ENCODE results near the gene HRCT1.
A peak's percentile ranks its signal among the peaks of the same experiment; 100 is the strongest.
"Not testable (repeated sequence)": the region's sequence is repeated elsewhere in the genome, so short reads cannot be mapped to it uniquely, and the experiment has no call there.

Gene HRCT1
- long read RNA-seq, donor 1 = 0 reads
- long read RNA-seq, donor 2, partial matches to known transcripts = 0 of 2 reads
- long read RNA-seq, donor 2, other reads (novel, unspliced or antisense) = 0 of 2 reads
- long read RNA-seq, donor 3, partial matches to known transcripts = 0 of 2 reads
- long read RNA-seq, donor 3, other reads (novel, unspliced or antisense) = 0 of 2 reads
- long read RNA-seq, donor 4, partial matches to known transcripts = 0 of 1 reads
- long read RNA-seq, donor 4, other reads (novel, unspliced or antisense) = 0 of 1 reads
- long read RNA-seq, donor 5 = 0 reads
- long read RNA-seq, donor 6 = 0 reads
- long read RNA-seq, donor 7, partial matches to known transcripts = 0 of 1 reads
- long read RNA-seq, donor 7, other reads (novel, unspliced or antisense) = 0 of 1 reads
- long read RNA-seq, donor 8 = 0 reads

- peak; percentile 47 for DNase-seq
Measured at GRCh38 chr9:35905912-35906679, at the start of gene HRCT1. Gene HRCT1 (plus strand): TSS chr9:35906202. CDS start chr9:35906288, 86 bp downstream.

GRCh38 chr9:35856206-35856605 is 49.8 kb upstream of the HRCT1 start:
- DNase-seq = no peak

- no peak for DNase-seq
Measured at GRCh38 chr9:35856882-35857281, 49.1 kb upstream of the HRCT1 start.

- no peak for DNase-seq
Measured at GRCh38 chr9:35858458-35858857, 47.5 kb upstream of the HRCT1 start.

DNA sequence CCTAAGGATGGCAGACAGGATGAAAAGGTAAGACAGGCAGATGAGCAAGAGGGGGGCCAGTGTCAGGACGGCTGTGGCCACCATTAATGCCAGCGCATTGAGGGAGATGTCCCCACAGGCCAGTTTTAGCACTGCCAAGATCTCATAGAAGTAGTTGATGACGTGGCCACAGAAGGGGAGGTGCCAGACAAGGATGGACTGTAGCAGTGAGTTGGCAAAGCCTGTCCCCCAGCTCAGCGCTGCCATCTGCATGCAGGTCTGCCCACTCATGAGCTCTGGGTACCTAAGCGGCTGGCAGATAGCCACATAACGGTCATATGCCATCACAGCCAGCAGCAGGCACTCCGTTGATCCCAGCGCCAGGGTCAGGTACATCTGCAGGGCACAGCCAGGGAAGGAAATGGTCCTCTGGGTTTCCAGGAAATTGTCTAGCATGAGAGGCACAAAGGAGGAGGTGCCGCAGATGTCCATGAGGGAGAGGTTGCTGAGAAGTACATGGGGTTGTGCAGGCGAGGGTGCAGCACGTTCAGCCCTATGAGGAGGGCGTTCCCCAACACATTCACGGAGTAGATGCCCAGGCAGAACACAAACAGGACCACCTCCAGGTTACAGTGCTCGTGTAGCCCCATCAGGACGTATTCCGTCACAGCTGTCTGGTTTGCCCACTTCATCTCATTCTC is 46.6 kb upstream of the HRCT1 start:
- DNase-seq = no peak

GRCh38 chr9:35859990-35860339 is 46.0 kb upstream of the HRCT1 start:
- DNase-seq = no peak

- no peak for DNase-seq
Measured at GRCh38 chr9:35861161-35861897, 44.7 kb upstream of the HRCT1 start.

DNA sequence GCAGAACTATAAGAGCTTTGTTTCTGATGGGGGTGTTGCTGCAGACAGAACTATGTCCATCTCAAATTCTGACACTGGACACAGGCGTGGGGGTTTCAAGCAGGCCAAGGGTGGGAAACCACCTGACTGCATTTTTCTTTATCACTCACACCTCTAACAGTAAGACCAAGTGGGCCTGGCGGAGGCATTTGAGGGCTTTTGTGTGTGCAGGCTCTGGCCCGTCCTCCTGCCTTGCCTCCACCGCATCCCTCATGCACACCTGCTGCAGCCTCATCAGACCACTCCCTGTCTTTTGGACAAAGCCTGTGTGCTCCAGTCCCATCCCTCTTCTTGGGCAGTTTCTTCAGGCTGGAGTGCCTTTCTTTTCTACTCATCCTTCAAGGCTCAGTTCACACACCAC is 43.7 kb upstream of the HRCT1 start:
- DNase-seq = no peak

- no peak for DNase-seq
Measured at GRCh38 chr9:35863583-35863982, 42.4 kb upstream of the HRCT1 start.

DNA sequence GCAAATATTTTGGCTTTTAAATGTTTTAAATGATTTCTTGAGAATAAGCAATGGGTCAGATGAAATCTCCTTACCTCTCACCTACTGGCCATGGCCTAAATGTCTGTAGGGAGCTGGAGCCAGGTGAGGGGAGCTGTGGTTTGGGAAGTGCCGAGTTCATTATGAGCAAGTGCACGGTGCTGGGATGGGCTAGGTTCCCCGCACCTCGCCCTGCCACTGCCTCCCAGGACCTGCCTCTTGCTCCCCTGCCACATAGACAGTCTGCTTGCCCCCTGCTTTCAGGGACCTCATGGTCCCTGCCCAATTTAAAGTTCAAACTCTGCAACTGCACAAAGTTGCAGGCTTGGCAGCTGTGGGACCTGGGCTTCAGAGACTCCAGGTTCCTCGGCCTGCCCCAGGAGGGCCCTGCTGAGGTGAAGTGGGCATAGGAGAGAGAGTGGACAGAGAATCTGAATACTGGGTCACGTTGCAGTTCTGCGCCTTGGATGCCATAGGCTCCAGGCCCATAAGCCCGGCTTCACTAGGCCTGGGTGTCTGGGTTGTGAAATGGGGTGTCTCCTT is 41.2 kb upstream of the HRCT1 start:
- DNase-seq = no peak

DNA sequence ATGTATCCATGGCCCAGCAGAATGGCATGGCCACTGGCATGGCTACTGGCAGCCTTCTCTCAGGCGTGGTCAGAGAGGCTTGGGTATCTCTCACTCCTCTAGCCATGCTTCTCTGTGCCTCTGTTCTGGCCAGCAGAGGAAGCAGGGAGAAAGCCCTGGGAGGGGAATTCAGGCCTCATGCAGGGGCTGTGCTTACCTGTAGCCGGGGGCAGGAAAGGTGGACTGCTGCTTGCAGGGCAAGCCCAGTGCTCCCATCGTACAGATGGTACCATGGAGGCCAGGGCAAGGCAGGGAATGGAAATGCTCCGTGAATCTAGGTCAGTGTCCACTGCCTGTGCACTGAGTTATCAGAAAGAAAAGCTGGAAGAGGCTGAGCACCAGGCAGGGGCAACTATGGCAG is 38.5 kb upstream of the HRCT1 start:
- DNase-seq = no peak

DNA sequence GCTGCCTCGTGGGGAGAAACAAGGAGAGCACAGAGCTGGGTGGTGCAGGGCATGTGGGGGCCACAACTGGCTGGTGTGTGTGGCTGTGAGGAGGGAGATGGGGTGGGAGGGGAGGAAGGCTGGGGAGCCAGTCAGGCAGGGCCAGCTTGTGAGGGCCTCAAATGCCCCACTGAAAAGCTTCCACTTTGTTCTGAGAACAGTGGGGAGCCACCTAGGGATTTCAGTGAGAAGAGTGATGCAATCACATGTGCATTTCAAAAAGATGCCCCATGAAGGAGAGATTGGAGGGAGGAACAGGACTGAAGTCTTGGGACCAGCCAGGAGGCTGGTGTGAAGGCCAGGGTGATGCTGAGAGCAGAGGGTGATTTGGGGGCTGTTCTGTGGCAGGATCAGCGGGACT is 37.1 kb upstream of the HRCT1 start:
- no peak for DNase-seq

GRCh38 chr9:35869621-35870216 is 36.3 kb upstream of the HRCT1 start:
- DNase-seq = no peak

GRCh38 chr9:35870351-35870923 is 35.6 kb upstream of the HRCT1 start, which contains the start of gene OR13J1:
Gene OR13J1 (minus strand): TSS chr9:35870401. CDS start chr9:35870401, 0 bp downstream.
- no peak for DNase-seq

- no peak for DNase-seq
Measured at GRCh38 chr9:35871545-35871944, 34.5 kb upstream of the HRCT1 start.

DNA sequence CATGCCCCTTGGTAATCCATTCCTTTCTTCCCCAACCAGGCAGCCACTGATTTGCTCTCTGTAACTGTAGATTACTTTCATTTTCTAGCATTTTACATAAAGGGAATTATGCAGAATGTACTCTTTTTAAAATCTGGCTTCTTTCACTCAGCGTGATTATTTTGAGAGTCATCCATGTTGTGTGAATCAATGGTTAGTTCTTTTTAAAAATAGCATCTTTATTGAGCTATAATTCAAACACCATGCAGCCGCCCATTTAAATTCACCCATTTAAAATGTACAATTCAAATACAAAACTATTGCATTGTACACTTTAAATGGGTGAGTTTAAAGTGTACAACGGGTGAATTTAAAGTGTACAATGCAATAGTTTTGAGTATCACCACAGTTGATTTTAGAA is 33.5 kb upstream of the HRCT1 start:
- no peak for DNase-seq

DNA sequence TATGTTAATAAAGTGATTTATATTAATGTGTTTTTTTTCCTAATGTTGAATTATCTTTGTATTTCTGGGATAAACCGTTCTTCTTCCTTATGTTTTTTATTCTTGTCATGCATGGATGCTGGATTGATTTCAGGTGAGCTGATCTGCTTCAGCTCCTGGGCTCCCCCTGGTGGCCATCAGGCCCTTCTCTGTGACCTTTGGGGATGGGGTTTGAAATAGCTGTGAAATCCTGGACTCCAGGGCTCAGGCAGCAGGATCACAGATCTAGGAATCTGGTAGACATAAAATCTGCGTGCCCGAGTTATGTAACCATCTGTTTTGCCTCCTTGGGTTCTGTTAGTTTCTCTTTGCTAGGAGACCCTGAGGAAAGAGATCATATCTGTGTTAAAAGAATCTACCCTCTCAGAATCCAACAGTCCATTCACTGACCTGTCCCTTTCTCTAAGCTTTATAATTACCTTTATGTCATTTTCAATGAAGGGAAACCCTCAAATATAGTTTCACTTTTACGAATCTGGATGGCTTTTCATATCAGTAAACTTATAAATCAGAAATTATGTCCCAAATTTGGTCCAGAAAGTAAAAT is 23.6 kb upstream of the HRCT1 start:
- DNase-seq = peak; percentile 36

DNA sequence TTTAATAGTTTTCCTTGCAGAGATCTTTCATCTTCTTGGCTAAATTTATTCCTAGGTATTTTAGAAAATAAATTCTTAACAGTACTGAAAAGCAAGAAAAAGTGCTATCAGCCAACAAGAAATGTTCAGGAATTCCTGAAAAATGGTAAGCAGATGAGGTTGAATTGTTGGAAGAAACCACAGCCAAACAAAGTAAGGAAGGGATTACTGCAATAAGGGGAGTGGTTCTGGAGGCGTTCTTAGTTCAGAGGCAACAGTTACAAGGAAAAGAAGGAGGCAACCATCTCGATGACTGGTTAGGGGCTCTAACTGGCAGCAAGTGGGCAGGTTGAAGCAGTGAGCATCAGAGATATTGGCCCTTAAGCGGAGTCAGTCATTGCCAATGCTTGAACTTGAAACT is 23.0 kb upstream of the HRCT1 start:
- DNase-seq = no peak

DNA sequence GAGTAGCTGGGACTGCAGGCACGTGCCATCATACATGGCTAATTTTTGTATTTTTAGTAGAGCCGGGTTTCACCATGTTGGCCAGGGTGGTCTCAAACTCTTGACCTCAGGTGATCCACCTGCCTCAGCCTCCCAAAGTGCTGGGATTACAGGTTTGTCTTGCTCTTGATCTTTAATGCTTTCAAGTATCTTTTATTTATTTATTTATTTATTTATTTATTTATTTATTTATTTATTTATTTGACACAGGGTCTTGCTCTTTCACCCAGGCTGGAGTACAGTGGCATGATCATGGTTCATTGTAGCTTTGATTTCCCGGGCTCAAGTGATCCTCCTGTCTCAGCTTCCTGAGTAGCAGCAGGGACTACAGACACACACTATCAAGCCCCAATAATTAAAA is 21.1 kb upstream of the HRCT1 start:
- DNase-seq = not testable (repeated sequence)

- DNase-seq = no peak
Measured at GRCh38 chr9:35891646-35892045, 14.4 kb upstream of the HRCT1 start.

DNA sequence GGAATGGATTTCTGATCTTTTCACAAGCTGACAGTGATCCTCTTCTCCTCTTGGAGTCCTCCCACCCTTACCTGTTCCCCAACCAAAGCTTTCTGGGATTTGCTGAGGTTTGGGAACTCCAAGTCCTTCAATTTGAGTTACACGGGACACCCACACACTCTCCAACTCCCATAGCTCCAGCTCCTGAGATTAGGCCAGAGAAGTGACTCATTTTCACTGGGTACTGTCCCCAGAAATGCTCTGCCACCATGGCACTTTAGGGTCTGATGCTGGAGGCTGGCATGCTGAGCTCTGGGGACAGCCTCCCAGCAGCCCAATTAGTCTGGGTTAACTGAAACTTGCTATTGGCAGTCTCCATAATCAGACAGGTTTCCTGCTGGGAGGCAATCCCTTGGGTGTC is 14.0 kb upstream of the HRCT1 start:
- no peak for DNase-seq

Measured in right kidney (tissue), 9 donors.